Thyroid gland (tissue), 4 donors: ENCODE data around the gene SSTR5. TPM values are rescaled to one million over a fixed set of nuclear protein-coding genes. Genes with fewer than 3 reads are reported as not detected.

Source experiments
- DNase-seq, 2 donors: peaks; one replicate each; pipeline ENCODE4 v3.0.0-alpha.2; 2019
- H3K27ac ChIP-seq, 3 donors: fragments of 200-600 bp; sonication (generic); 1 replicate in 2 of 3; 2 replicates in 1 of 3; pipeline ENCODE4 v1.5.1; 2016 to 2019; ENCODE audit warnings: mild to moderate bottlenecking in 1 of 3, moderate library complexity in 1 of 3
- H3K27me3 ChIP-seq: fragments of 200-600 bp; sonication (generic); one replicate; pipeline ENCODE4 v1.5.1; 2019
- H3K36me3 ChIP-seq, 2 donors: fragments of 200-600 bp; sonication (generic); one replicate each; pipeline ENCODE4 v1.5.1; 2016 to 2019
- H3K4me1 ChIP-seq, 2 donors: fragments of 200-600 bp; sonication (generic); one replicate each; pipeline ENCODE4 v1.5.1; 2017 to 2019
- H3K4me3 ChIP-seq, 3 donors: fragments of 200-600 bp; sonication (generic); replicated peaks in 1 of 3; 1 replicate in 2 of 3; 2 replicates in 1 of 3; pipeline ENCODE4 v1.5.1; 2016; ENCODE audit warnings: mild to moderate bottlenecking in 1 of 3
- H3K9me3 ChIP-seq: fragments of 200-600 bp; sonication (generic); one replicate; pipeline ENCODE4 v1.5.1; 2017
- POLR2A ChIP-seq, 2 donors: fragments of 450-650 bp; IDR thresholded peaks; one replicate each; pipeline ENCODE4 v1.6.1; 2017; ENCODE audit warnings: antibody characterized with exemption in 2 of 2, mild to moderate bottlenecking in 2 of 2, moderate library complexity in 1 of 2
- WGBS, 2 donors: methylation state at CpG; one replicate each; pipeline ENCODE4 v1.1.5; 2017; 5-methylcytosine and 5-hydroxymethylcytosine counted together
- intact Hi-C: fragments of 100-400 bp; cut with DNase I; formaldehyde crosslinking; loops from one replicate; pipeline ENCODE4 v1.15.1; 2023
- total RNA-seq, 4 donors: library from RNA; depleted of rRNA; stranded (reverse); fragments of >200 nt; gene quantifications; one replicate each; pipeline ENCODE4 v1.2.3, GENCODE V29; 2016
- TF ChIP-seq, protein P1 (sequence below), 6 experiments: fragments of 200-600 bp in 3 of 6; fragments of 450-650 bp in 3 of 6; sonication (generic) in 3 of 6; IDR thresholded peaks; one replicate each; pipeline ENCODE4 v1.5.1; 2016 to 2019; ENCODE audit warnings: antibody characterized with exemption in 6 of 6, mild to moderate bottlenecking in 2 of 6, inconsistent platforms in 1 of 6, moderate library complexity in 1 of 6

Gene SSTR5
- total RNA-seq, 4 donors from 2014 or later: not detected

DNA sequence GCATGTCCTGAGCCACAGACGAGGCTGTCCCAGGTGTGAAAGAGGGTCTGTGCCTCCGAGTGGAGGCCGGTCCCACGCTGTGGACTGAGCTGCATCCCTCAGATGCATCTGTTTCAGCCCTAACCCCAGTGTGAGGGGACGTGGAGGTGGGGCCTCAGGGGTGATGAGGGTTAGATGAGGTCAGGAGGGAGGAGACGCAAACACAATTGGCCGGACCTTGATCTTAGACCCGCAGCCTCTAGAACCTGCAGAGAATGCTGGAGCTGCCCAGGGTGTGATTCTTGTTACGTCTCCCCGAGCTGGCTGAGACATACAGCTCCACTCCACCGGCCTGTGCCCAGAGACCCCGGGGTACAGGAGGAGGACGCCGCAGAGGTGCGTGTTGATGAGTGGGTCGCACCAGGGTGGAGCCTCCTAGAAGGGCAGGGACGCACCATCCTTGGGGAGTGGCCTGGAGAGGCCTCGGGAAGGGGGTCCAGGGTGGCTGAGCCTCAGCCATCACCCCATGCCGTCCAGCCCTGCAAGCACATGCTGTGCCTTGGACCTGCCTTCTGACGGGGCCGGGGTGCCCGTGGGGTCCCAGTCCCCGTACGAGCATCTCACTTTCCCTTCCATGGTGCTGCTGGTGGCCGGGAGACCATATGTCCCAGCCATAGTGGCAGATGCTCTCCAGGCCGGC lies 40.1 kb downstream of the SSTR5 start:
- H3K27me3 ChIP-seq: no peaks in the 10 kb centered on the region
- intact Hi-C loops: no loop called here

DNA sequence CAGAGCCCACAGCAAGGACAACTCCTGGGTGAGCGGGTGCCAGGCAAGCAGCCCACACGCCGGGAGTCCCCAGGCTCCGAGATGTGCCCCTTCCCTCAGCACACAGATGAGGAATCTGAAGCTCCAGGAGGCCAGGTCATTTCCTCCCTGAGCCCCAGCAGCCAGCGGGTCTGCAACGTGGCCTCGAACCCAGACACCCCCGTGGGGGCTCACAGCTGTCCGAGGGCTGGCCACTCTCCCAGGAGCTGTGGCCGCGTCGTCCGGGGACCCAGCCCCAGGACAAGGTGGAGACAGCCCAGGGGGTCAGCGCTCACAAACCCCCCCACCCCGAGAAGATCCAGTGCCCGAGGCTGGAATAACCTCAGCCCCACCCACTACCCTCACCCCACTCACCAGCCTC lies 40.9 kb downstream of the SSTR5 start:
- no peak for TF ChIP-seq POLR2A (IDR thresholded peaks at IDR 0.05)
- TF ChIP-seq, protein P1, sequence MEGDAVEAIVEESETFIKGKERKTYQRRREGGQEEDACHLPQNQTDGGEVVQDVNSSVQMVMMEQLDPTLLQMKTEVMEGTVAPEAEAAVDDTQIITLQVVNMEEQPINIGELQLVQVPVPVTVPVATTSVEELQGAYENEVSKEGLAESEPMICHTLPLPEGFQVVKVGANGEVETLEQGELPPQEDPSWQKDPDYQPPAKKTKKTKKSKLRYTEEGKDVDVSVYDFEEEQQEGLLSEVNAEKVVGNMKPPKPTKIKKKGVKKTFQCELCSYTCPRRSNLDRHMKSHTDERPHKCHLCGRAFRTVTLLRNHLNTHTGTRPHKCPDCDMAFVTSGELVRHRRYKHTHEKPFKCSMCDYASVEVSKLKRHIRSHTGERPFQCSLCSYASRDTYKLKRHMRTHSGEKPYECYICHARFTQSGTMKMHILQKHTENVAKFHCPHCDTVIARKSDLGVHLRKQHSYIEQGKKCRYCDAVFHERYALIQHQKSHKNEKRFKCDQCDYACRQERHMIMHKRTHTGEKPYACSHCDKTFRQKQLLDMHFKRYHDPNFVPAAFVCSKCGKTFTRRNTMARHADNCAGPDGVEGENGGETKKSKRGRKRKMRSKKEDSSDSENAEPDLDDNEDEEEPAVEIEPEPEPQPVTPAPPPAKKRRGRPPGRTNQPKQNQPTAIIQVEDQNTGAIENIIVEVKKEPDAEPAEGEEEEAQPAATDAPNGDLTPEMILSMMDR (IDR thresholded peaks at IDR 0.05): no peak
- intact Hi-C loops: no loop called here
- Histone ChIP-seq H3K9me3 (no peaks in the 10 kb centered on the region), H3K36me3 (no peaks in the 10 kb centered on the region), H3K4me3 (no peak overlapping the region), H3K4me1 (no peaks in the 10 kb centered on the region), H3K27ac (no peak overlapping the region), H3K27me3 (no peaks in the 10 kb centered on the region)
- WGBS, 2 donors: 74 to 86% methylated on average over 6 to 7 of the region's 16 CpGs
- DNase-seq: no peak

More for the DNA sequence above, 40.1 kb downstream of the SSTR5 start:
- Histone ChIP-seq H3K4me1 (no peaks in the 10 kb centered on the region), H3K9me3 (no peaks in the 10 kb centered on the region), H3K36me3 (no peaks in the 10 kb centered on the region), H3K4me3 (no peak overlapping the region), H3K27ac (no peak overlapping the region)
- DNase-seq: no peak
- TF ChIP-seq, protein P1 (IDR thresholded peaks at IDR 0.05): no peak
- no peak for TF ChIP-seq POLR2A (IDR thresholded peaks at IDR 0.05)
- 75 to 82% methylated on average over 19 to 22 of the region's 26 CpGs for WGBS, 2 donors

DNA sequence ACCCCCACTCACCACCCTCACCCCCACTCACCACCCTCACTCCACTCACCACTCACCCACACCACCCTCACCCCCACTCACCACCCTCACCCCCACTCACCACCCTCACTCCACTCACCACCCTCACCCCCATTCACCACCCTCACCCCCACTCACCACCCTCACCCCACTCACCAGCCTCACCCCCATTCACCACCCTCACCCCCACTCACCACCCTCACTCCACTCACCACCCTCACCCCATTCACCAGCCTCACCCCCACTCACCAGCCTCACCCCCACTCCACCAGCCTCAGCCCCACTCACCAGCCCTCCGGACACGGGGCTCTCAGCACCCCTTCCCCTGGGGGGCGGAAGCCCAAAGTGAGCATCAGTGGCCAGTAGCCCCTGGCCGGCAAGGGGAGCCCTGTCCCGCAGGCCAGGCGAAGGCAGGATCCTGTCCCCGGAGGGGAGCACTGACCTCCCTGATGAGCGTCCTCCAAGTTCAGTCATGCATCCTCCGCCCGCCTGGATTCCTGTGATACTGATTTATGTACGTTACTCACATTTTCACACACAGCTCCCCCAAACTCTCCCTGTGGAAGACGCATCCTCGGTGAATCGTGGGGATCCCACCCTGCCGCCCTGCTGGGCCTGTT lies 41.5 kb downstream of the SSTR5 start:
- DNase-seq: no peak
- no peak overlapping the region for H3K27ac ChIP-seq
- H3K4me3 ChIP-seq: no peak overlapping the region
- no peaks in the 10 kb centered on the region for H3K36me3 ChIP-seq
- no peak for TF ChIP-seq POLR2A (IDR thresholded peaks at IDR 0.05)
- TF ChIP-seq, protein P1 (IDR thresholded peaks at IDR 0.05): no peak
- 52 to 63% methylated on average over 12 of the region's 15 CpGs for WGBS, 2 donors
- H3K27me3 ChIP-seq: no peaks in the 10 kb centered on the region
- no peaks in the 10 kb centered on the region for H3K4me1 ChIP-seq
- H3K9me3 ChIP-seq: no peaks in the 10 kb centered on the region
- intact Hi-C loops: no loop called here

DNA sequence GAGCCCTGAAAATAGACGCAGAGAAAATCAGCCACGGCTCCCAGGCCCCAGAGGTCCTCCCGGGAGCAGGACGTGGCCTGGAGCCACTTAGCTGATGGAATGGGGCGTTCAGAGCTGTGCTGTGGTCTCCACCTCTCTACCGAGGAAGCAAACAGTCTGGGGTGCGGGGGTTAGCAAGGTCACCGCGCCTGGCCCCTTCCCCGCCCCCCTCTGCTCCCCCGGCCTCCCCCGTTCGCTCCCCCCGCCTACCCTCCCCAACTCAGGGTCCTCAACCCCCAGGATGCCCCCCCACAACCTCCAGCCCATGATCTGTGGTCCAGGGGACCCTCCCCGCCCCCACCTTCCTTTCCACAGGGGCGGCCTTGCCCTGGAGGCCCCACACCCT lies 44.1 kb downstream of the SSTR5 start:
- no peak for DNase-seq
- WGBS, 2 donors: 66 to 69% methylated on average over 10 to 15 of the region's 16 CpGs
- no peak overlapping the region for H3K27ac ChIP-seq
- no peaks in the 10 kb centered on the region for H3K36me3 ChIP-seq
- H3K4me1 ChIP-seq: no peaks in the 10 kb centered on the region
- no peaks in the 10 kb centered on the region for H3K9me3 ChIP-seq
- intact Hi-C loops: no loop called here
- H3K27me3 ChIP-seq: no peaks in the 10 kb centered on the region
- TF ChIP-seq, protein P1 (IDR thresholded peaks at IDR 0.05): no peak
- TF ChIP-seq POLR2A (IDR thresholded peaks at IDR 0.05): no peak
- H3K4me3 ChIP-seq: no peak overlapping the region

DNA sequence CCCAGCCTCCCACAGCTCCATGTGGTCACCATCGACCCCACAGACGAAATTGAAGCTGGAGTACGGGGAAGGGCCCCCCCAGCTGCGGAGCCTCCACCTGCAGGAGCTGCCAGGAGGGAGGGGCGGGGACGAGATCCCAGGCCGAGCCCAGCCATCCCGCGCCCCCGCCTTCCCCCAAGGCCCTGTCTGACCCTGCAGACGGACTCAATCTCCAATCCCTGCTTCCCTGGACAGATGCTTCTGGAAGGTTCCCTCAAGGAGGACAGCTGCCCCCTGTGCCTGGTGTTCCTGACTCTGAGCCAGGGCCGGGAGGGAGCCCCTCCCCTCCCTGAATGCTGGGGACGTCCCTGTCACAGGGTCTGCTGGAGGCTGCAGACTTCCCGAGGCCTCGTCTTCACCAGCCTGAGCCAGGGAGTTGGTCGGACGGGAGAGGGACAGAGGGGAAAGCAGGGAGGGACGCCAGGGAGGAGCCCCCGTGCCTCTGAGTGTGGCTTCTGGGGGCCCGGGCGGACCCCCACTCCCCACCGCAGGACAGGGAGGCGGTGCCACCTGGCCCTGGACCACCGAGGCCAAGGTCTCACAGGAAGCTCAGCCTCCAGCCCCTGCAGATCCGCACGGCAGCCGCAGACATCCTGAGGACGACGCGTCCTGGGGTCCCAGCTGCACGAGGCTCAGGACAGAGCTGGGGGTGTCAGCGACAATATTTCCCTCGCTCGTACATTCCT lies 44.8 kb downstream of the SSTR5 start:
- intact Hi-C loops: no loop called here
- no peaks in the 10 kb centered on the region for H3K27me3 ChIP-seq
- H3K36me3 ChIP-seq: no peaks in the 10 kb centered on the region
- H3K9me3 ChIP-seq: no peaks in the 10 kb centered on the region
- 56 to 69% methylated on average over 13 to 21 of the region's 34 CpGs for WGBS, 2 donors
- H3K4me3 ChIP-seq: no peak overlapping the region
- no peaks in the 10 kb centered on the region for H3K4me1 ChIP-seq
- no peak for TF ChIP-seq POLR2A (IDR thresholded peaks at IDR 0.05)
- TF ChIP-seq, protein P1 (IDR thresholded peaks at IDR 0.05): no peak
- no peak for DNase-seq
- H3K27ac ChIP-seq: no peak overlapping the region
